ENCODE data around the gene CDX1. TPM values are rescaled to one million over a fixed set of nuclear protein-coding genes. Genes with fewer than 3 reads are reported as not detected.

The CDX1 gene
- total RNA-seq, 2 donors from 2014 or later = not detected

GRCh38 chr5:150195736-150196485 is 29.3 kb downstream of the CDX1 start:
- no peaks in the 10 kb centered on the region for H3K4me1 ChIP-seq (ENCODE audit: control insufficient read depth, insufficient read depth, low read length)
- peaks cover 2% of the 10 kb centered on the region for H3K4me1 Mint-ChIP-seq
- no peaks in the 10 kb centered on the region for H3K9me3 Mint-ChIP-seq
- H3K9me3 ChIP-seq (ENCODE audit: control insufficient read depth, low read length) = no peaks in the 10 kb centered on the region
- no peaks in the 10 kb centered on the region for H3K36me3 ChIP-seq (ENCODE audit: control insufficient read depth, insufficient read depth, low read length)
- H3K27ac ChIP-seq (ENCODE audit: low read depth, low read length) = no peak overlapping the region
- no peak for DNase-seq
- no peak overlapping the region for H3K27ac Mint-ChIP-seq
- H3K36me3 Mint-ChIP-seq (ENCODE audit: low read depth) = no peaks in the 10 kb centered on the region
- 83 to 93% methylated on average over 2 to 9 of the region's 9 CpGs for WGBS, 2 experiments (ENCODE audit: insufficient coverage in 1 of 2, insufficient read length in 1 of 2)
- H3K27me3 ChIP-seq (ENCODE audit: control insufficient read depth, insufficient read depth, low read length, poor library complexity, severe bottlenecking) = peaks cover 38% of the 10 kb centered on the region
- H3K9ac ChIP-seq (ENCODE audit: extremely low read depth, low read length, poor library complexity, severe bottlenecking) = no peak overlapping the region
- no peak for TF ChIP-seq CTCF (conservative IDR thresholded peaks at IDR 0.05)
- H3K4me3 Mint-ChIP-seq = no peak overlapping the region
- H3K4me3 ChIP-seq (ENCODE audit: low read length) = no peak overlapping the region
- H3K27me3 Mint-ChIP-seq (ENCODE audit: insufficient read depth) = peaks cover 72% of the 10 kb centered on the region

- H3K36me3 ChIP-seq (ENCODE audit: control insufficient read depth, insufficient read depth, low read length) = no peaks in the 10 kb centered on the region
- no peaks in the 10 kb centered on the region for H3K9me3 ChIP-seq (ENCODE audit: control insufficient read depth, low read length)
- H3K27ac Mint-ChIP-seq = no peak overlapping the region
- no peak overlapping the region for H3K4me3 ChIP-seq (ENCODE audit: low read length)
- peaks cover 32% of the 10 kb centered on the region for H3K27me3 ChIP-seq (ENCODE audit: control insufficient read depth, insufficient read depth, low read length, poor library complexity, severe bottlenecking)
- peaks cover 66% of the 10 kb centered on the region for H3K27me3 Mint-ChIP-seq (ENCODE audit: insufficient read depth)
- no peaks in the 10 kb centered on the region for H3K36me3 Mint-ChIP-seq (ENCODE audit: low read depth)
- peaks cover 2% of the 10 kb centered on the region for H3K4me1 Mint-ChIP-seq
- no peak overlapping the region for H3K27ac ChIP-seq (ENCODE audit: low read depth, low read length)
- WGBS, 2 experiments (ENCODE audit: insufficient coverage in 1 of 2, insufficient read length in 1 of 2) = 95% methylated on average over 5 of the region's 5 CpGs; no CpG with 5 or more reads in 1 of the 2 experiments
- H3K9ac ChIP-seq (ENCODE audit: extremely low read depth, low read length, poor library complexity, severe bottlenecking) = no peak overlapping the region
- no peaks in the 10 kb centered on the region for H3K9me3 Mint-ChIP-seq
- no peak for TF ChIP-seq CTCF (conservative IDR thresholded peaks at IDR 0.05)
- no peaks in the 10 kb centered on the region for H3K4me1 ChIP-seq (ENCODE audit: control insufficient read depth, insufficient read depth, low read length)
- DNase-seq = no peak
- H3K4me3 Mint-ChIP-seq = no peak overlapping the region
Observed at GRCh38 chr5:150196514-150196913, 29.9 kb downstream of the CDX1 start.

GRCh38 chr5:150196986-150197385 is 30.4 kb downstream of the CDX1 start:
- no peak for DNase-seq
- H3K9me3 ChIP-seq (ENCODE audit: control insufficient read depth, low read length) = no peaks in the 10 kb centered on the region
- TF ChIP-seq CTCF (conservative IDR thresholded peaks at IDR 0.05) = no peak
- Mint-ChIP-seq H3K9me3 (no peaks in the 10 kb centered on the region), H3K36me3 (ENCODE audit: low read depth) (no peaks in the 10 kb centered on the region), H3K27me3 (ENCODE audit: insufficient read depth) (peaks cover 62% of the 10 kb centered on the region), H3K27ac (no peak overlapping the region), H3K4me3 (no peak overlapping the region), H3K4me1 (no peaks in the 10 kb centered on the region)
- no peak overlapping the region for H3K27ac ChIP-seq (ENCODE audit: low read depth, low read length)
- no peaks in the 10 kb centered on the region for H3K4me1 ChIP-seq (ENCODE audit: control insufficient read depth, insufficient read depth, low read length)
- peaks cover 28% of the 10 kb centered on the region for H3K27me3 ChIP-seq (ENCODE audit: control insufficient read depth, insufficient read depth, low read length, poor library complexity, severe bottlenecking)
- H3K36me3 ChIP-seq (ENCODE audit: control insufficient read depth, insufficient read depth, low read length) = no peaks in the 10 kb centered on the region
- no peak overlapping the region for H3K4me3 ChIP-seq (ENCODE audit: low read length)
- no peak overlapping the region for H3K9ac ChIP-seq (ENCODE audit: extremely low read depth, low read length, poor library complexity, severe bottlenecking)
- WGBS, 2 experiments (ENCODE audit: insufficient coverage in 1 of 2, insufficient read length in 1 of 2) = 90 to 96% methylated on average over 16 of the region's 16 CpGs
